ENCODE data around the gene CERS4.
"Not testable (repeated sequence)": the region's sequence is repeated elsewhere in the genome, so short reads cannot be mapped to it uniquely, and the experiment has no call there.

The CERS4 gene

DNA sequence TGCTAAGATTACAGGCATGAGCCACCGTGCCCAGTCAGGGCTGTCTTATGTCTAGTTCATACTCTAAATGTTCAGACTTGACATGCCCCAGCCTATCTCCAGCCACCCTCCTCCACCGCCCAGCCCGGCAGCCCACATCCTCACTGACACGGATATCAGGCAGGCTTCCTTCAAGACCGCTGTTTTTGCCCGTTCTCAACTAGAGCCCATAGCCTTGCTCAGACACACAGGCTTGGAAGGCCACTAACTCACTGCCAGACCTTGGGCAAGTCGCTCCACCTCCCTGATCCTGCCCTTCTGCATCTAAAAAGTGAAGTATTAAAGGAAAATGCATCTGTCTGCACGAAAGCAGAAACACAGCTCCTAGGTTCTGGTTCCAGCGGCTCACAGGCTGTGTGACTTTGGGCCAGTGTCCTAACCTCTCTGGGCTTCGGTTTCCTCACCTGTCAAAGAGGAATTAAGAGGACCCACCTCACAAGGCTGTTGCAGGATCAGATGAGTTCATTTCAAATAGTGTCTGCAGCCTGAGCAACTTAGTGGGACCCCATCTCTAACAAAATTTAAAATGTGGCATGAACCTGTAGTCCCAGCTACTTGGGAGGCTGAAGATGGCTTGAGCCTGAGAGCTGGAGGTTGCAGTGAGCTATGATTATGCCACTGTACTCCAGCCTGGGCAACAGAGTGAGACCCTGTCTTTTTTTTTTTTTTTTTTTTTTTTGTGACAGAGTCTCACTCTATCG, 14.5 kb upstream of the CERS4 start:
- Histone ChIP-seq H3K4me2 (ENCODE audit: low read depth, low read length, poor library complexity, severe bottlenecking) (peak overlapping the region; percentile 71), H3K27ac (ENCODE audit: low read depth, low read length) (peak overlapping the region; percentile 99), H3K27me3 (ENCODE audit: low read length) (no peaks in the 10 kb centered on the region), H3K79me2 (ENCODE audit: insufficient read depth, low read length) (no peaks in the 10 kb centered on the region), H3K4me3 (ENCODE audit: insufficient read depth, low read length, poor library complexity, severe bottlenecking) (peak overlapping the region; percentile 34), H3F3A (ENCODE audit: insufficient read depth) (peaks cover 43% of the 10 kb centered on the region), H3K9me3 (ENCODE audit: insufficient read depth, low read length) (no peaks in the 10 kb centered on the region), H3K36me3 (ENCODE audit: low read length) (no peaks in the 10 kb centered on the region), H2AFZ (ENCODE audit: low read depth, low read length, severe bottlenecking) (no peak overlapping the region), H3K9ac (ENCODE audit: low read length) (peak overlapping the region; percentile 55), H4K20me1 (ENCODE audit: low read depth, low read length) (no peaks in the 10 kb centered on the region), H3K9me2 (replicated peaks; ENCODE audit: insufficient read depth, low read length) (no peaks in the 10 kb centered on the region)
- TF ChIP-seq, protein P1, sequence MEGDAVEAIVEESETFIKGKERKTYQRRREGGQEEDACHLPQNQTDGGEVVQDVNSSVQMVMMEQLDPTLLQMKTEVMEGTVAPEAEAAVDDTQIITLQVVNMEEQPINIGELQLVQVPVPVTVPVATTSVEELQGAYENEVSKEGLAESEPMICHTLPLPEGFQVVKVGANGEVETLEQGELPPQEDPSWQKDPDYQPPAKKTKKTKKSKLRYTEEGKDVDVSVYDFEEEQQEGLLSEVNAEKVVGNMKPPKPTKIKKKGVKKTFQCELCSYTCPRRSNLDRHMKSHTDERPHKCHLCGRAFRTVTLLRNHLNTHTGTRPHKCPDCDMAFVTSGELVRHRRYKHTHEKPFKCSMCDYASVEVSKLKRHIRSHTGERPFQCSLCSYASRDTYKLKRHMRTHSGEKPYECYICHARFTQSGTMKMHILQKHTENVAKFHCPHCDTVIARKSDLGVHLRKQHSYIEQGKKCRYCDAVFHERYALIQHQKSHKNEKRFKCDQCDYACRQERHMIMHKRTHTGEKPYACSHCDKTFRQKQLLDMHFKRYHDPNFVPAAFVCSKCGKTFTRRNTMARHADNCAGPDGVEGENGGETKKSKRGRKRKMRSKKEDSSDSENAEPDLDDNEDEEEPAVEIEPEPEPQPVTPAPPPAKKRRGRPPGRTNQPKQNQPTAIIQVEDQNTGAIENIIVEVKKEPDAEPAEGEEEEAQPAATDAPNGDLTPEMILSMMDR (IDR thresholded peaks at IDR 0.05; ENCODE audit: insufficient read depth, low read length, poor library complexity, severe bottlenecking): no peak
- TF ChIP-seq EZH2phosphoT487 (conservative IDR thresholded peaks at IDR 0.05; ENCODE audit: low read length): no peak

DNA sequence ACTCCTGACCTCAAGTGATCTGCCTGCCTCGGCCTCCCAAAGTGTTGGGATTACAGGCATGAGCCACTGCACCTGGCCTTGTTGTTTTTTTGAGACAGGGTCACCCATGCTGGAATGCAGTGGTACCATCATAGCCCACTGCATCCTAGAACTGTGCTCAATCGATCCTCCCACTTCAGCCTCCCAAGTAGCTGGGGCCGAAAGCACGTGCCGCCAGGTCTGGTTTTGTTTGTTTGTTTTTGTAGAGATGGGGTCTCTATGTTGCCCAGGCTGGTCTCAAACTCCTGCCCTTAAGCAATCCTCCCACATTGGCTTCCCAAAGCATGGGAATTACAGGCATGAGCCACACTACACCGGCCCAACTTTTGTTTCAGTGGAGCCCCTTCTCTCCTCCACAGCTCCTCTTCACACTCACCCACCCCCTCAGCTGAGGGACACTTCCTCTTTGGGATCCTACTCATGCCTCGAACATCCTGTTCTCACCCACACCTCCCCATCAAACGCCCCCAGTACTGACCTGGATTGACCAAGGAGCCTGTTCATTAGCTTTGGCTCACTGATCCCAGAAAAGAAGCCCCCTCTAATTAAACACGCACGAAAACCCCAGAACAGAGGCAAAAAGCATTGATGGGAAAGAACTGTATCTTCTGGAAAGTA, 12.8 kb upstream of the CERS4 start:
- Histone ChIP-seq H3K4me3 (ENCODE audit: insufficient read depth, low read length, poor library complexity, severe bottlenecking) (no peak overlapping the region), H3K4me2 (ENCODE audit: low read depth, low read length, poor library complexity, severe bottlenecking) (peak overlapping the region; percentile 30), H4K20me1 (ENCODE audit: low read depth, low read length) (no peaks in the 10 kb centered on the region), H3K36me3 (ENCODE audit: low read length) (no peaks in the 10 kb centered on the region), H3K27me3 (ENCODE audit: low read length) (no peaks in the 10 kb centered on the region), H3K9ac (ENCODE audit: low read length) (peak overlapping the region; percentile 9; the same call in 1 of the 2 replicates), H2AFZ (ENCODE audit: low read depth, low read length, severe bottlenecking) (no peak overlapping the region), H3K9me3 (ENCODE audit: insufficient read depth, low read length) (no peaks in the 10 kb centered on the region), H3K27ac (ENCODE audit: low read depth, low read length) (peak overlapping the region; percentile 12), H3K9me2 (replicated peaks; ENCODE audit: insufficient read depth, low read length) (no peaks in the 10 kb centered on the region), H3K79me2 (ENCODE audit: insufficient read depth, low read length) (no peaks in the 10 kb centered on the region), H3F3A (ENCODE audit: insufficient read depth) (peaks cover 37% of the 10 kb centered on the region)
- no peak for TF ChIP-seq EZH2phosphoT487 (conservative IDR thresholded peaks at IDR 0.05; ENCODE audit: low read length)
- TF ChIP-seq, protein P1 (IDR thresholded peaks at IDR 0.05; ENCODE audit: insufficient read depth, low read length, poor library complexity, severe bottlenecking): no peak

DNA sequence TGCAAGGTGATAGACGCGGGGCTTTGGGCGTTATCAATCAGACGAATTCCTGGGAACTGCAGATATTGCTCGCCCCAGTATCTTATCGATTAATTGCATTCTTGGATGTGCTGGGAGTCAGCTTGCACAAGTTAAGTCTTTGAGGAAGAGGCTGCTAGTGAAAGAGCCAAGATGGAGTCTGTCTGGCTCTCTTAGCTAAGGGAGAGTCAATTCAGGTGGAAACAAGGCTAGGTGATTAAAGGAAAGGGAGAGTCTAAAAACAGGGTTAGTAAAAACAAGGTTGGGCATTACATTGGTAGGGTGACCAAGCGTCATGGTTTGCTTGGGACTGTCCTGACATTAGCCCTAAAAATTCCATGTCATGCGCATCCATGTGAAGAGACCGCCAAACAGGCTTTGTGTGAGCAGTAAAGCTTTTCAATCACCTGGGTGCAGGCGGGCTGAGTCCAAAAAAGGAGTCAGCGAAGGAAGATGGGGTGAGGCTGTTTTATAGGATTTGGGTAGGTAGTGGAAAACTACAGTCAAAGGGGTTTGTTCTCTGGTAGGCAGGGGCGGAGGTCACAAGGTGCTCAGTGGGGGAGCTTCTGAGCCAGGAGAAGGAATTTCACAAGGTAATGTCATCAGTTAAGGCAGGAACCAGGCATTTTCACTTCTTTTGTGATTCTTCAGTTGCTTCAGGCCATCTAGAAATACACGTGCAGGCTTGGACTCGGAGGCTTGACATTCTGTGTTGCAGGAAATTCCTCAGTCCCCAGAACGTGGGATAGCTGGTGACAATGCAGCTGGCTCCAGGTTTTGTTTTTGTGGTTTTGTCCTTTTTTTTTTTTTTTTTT, 5.7 kb upstream of the CERS4 start:
- not testable (repeated sequence) for H3K9me3 ChIP-seq (ENCODE audit: insufficient read depth, low read length); H2AFZ ChIP-seq (ENCODE audit: low read depth, low read length, severe bottlenecking); H3F3A ChIP-seq (ENCODE audit: insufficient read depth); H3K27ac ChIP-seq (ENCODE audit: low read depth, low read length); H3K4me3 ChIP-seq (ENCODE audit: insufficient read depth, low read length, poor library complexity, severe bottlenecking); H3K4me2 ChIP-seq (ENCODE audit: low read depth, low read length, poor library complexity, severe bottlenecking); H3K36me3 ChIP-seq (ENCODE audit: low read length); H3K9me2 ChIP-seq (replicated peaks; ENCODE audit: insufficient read depth, low read length); H3K9ac ChIP-seq (ENCODE audit: low read length); H4K20me1 ChIP-seq (ENCODE audit: low read depth, low read length); H3K27me3 ChIP-seq (ENCODE audit: low read length); H3K79me2 ChIP-seq (ENCODE audit: insufficient read depth, low read length)

All from SU-DHL-6 (cell line).